Bronchial epithelial cell (primary cell): Measurements from ENCODE around the gene MUC5AC. TPM values are rescaled to one million over a fixed set of nuclear protein-coding genes. Genes with fewer than 3 reads are reported as not detected.

Experiments used
- DNase-seq: peaks from one replicate; pipeline ENCODE4 v3.0.0-alpha.2; 2010; ENCODE audit warnings: low read depth
- FAIRE-seq: peaks from 2 replicates; lab custom pipeline; 2011; peaks lifted over from hg19 to GRCh38; lab: Jason Lieb, UNC
- H3K27me3 ChIP-seq: 2 replicates; pipeline ENCODE4 v1.5.1; 2011; ENCODE audit warnings: low read length; ENCODE audit not compliant: control insufficient read depth, insufficient read depth
- H3K36me3 ChIP-seq: 2 replicates; pipeline ENCODE4 v1.5.1; 2011; ENCODE audit warnings: low read length; ENCODE audit not compliant: control insufficient read depth, insufficient read depth
- H3K4me3 ChIP-seq: 2 replicates; pipeline ENCODE4 v1.5.1; 2011; ENCODE audit warnings: mild to moderate bottlenecking, low read depth, low read length, control low read depth
- total RNA-seq: library from RNA; depleted of rRNA; stranded (reverse); fragments of >200 nt; gene quantifications from 2 replicates; pipeline ENCODE4 v1.2.1, GENCODE V29; 2014
- TF ChIP-seq, protein P1 (sequence below): IDR thresholded peaks from 2 replicates; pipeline ENCODE4 v1.5.1; 2011; ENCODE audit warnings: mild to moderate bottlenecking, moderate library complexity, low read length, control low read depth, inconsistent platforms; ENCODE audit not compliant: insufficient read depth, severe bottlenecking

Gene MUC5AC
- total RNA-seq, 1 donor from 2014 or later = under 0.01 TPM

DNA sequence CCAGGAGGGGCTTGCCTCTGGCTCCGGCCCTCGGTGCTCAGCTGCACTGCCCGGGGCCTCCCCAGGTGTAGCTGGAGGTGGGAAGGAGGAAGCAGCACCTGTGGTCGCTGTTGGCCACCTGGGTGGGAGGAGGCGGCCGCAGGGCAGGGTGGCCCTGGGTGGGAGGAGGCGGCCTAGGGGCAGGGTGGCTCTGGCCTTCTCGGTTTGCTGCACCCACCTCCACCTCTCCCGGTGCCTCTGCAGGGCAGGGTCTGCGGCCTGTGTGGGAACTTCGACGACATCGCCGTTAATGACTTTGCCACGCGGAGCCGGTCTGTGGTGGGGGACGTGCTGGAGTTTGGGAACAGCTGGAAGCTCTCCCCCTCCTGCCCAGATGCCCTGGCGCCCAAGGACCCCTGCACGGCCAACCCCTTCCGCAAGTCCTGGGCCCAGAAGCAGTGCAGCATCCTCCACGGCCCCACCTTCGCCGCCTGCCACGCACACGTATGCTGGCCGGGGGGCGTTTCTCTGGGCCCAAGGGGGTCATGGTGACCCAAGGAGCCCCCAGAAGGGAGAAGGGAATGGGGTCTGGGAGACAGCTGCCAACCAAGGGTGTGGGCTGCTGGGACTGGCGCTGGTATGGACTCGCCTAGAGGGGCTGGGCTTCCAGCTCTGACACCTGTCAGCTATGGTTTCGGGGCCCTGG, 20.6 kb downstream of the MUC5AC start:
- FAIRE-seq = no peak
- H3K27me3 ChIP-seq = no peaks in the 10 kb centered on the region
- H3K4me3 ChIP-seq = no peak overlapping the region
- DNase-seq = no peak
- TF ChIP-seq, protein P1, sequence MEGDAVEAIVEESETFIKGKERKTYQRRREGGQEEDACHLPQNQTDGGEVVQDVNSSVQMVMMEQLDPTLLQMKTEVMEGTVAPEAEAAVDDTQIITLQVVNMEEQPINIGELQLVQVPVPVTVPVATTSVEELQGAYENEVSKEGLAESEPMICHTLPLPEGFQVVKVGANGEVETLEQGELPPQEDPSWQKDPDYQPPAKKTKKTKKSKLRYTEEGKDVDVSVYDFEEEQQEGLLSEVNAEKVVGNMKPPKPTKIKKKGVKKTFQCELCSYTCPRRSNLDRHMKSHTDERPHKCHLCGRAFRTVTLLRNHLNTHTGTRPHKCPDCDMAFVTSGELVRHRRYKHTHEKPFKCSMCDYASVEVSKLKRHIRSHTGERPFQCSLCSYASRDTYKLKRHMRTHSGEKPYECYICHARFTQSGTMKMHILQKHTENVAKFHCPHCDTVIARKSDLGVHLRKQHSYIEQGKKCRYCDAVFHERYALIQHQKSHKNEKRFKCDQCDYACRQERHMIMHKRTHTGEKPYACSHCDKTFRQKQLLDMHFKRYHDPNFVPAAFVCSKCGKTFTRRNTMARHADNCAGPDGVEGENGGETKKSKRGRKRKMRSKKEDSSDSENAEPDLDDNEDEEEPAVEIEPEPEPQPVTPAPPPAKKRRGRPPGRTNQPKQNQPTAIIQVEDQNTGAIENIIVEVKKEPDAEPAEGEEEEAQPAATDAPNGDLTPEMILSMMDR = no peak
- no peaks in the 10 kb centered on the region for H3K36me3 ChIP-seq

DNA sequence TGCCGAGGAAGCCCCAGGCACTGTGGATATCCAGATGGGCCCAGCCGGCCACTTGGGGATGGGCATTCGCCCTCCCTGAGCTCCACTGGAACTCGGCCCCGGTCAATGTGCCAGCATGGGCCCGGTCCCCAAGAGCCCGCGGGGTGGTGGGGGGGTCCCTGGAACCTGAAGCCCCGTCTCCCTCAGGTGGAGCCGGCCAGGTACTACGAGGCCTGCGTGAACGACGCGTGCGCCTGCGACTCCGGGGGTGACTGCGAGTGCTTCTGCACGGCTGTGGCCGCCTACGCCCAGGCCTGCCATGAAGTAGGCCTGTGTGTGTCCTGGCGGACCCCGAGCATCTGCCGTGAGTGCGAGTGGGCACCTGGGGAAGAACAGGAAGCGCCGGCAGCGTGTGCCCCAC, 21.2 kb downstream of the MUC5AC start:
- DNase-seq (no peak), FAIRE-seq (no peak)
- TF ChIP-seq, protein P1 = no peak
- no peak overlapping the region for H3K4me3 ChIP-seq
- no peaks in the 10 kb centered on the region for H3K36me3 ChIP-seq
- no peaks in the 10 kb centered on the region for H3K27me3 ChIP-seq

DNA sequence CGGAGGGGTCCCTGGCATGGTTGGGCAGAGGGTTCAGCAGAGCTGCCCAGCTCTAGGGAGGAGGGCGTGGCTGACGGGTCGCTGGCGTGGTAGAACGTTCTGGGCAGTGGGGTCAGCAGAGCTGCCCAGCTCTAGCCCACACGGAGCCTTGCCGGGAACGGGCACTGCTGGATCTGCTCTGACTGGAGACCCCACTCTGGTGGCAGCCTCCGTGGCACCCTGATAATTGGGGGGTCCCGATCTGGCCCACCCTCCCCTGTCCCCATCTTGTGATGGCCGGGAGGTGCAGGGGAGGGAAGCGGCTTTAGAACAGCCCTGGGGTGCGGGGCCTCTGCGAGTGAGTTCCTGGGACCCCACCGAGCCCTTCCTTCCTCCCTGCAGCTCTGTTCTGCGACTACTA, 21.9 kb downstream of the MUC5AC start:
- H3K36me3 ChIP-seq = no peaks in the 10 kb centered on the region
- FAIRE-seq (no peak), DNase-seq (no peak)
- H3K4me3 ChIP-seq = no peak overlapping the region
- H3K27me3 ChIP-seq = no peaks in the 10 kb centered on the region
- TF ChIP-seq, protein P1 = no peak

DNA sequence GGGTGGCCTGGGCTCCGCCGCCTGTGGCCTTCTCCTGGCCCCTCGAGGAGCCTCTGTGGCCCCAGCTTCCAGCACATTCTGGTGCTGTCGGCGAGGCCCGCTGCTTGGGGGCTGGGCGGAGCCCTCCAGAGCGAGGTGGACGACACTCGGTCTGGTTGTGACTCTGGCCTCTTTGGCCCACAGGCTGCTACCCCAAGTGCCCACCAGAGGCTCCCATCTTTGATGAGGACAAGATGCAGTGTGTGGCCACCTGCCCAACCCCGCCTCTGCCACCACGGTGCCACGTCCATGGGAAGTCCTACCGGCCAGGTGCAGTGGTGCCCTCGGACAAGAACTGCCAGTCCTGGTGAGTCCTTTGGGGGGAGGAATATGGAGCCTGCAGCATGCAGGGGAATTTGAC, 22.4 kb downstream of the MUC5AC start:
- H3K36me3 ChIP-seq = no peaks in the 10 kb centered on the region
- no peaks in the 10 kb centered on the region for H3K27me3 ChIP-seq
- no peak overlapping the region for H3K4me3 ChIP-seq
- FAIRE-seq = no peak
- TF ChIP-seq, protein P1 = no peak
- no peak for DNase-seq

DNA sequence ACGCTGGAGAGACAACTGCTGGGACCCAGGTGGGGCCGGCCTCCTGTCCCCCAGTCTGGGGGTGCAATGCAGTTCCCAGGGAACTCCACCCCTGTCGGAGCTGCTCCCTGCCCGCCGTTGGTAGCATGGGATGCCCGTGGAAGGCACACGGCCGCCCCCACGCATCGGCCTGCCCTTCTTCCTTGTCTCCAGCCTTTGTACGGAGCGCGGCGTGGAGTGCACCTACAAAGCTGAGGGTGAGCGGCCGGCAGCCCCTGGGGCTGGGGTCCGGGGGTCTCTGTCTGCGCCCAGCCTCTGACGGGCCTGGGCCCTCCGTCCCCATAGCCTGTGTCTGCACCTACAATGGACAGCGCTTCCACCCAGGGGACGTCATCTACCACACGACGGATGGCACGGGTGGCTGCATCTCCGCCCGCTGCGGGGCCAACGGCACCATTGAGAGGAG, 23.2 kb downstream of the MUC5AC start:
- no peak overlapping the region for H3K4me3 ChIP-seq
- no peak for FAIRE-seq
- H3K27me3 ChIP-seq = no peaks in the 10 kb centered on the region

More for the DNA sequence above, 23.2 kb downstream of the MUC5AC start:
- TF ChIP-seq, protein P1 = no peak
- DNase-seq = no peak
- H3K36me3 ChIP-seq = no peaks in the 10 kb centered on the region
